Measurements from ENCODE around the gene NR3C2.

Gene NR3C2

GRCh38 chr4:148390311-148390710, 51.9 kb downstream of the NR3C2 start:
- no peak for TF ChIP-seq CTCF (IDR thresholded peaks at IDR 0.05; ENCODE audit: control insufficient read depth, insufficient read depth, low read depth, low read length, missing control alignments)
- no peak overlapping the region for H3K4me3 ChIP-seq (ENCODE audit: control insufficient read depth, low read depth, low read length)
- no peak for DNase-seq (ENCODE audit: low read depth)

GRCh38 chr4:148380291-148380690, 61.9 kb downstream of the NR3C2 start:
- TF ChIP-seq CTCF (IDR thresholded peaks at IDR 0.05; ENCODE audit: control insufficient read depth, insufficient read depth, low read depth, low read length, missing control alignments) = no peak
- DNase-seq (ENCODE audit: low read depth) = no peak
- no peak overlapping the region for H3K4me3 ChIP-seq (ENCODE audit: control insufficient read depth, low read depth, low read length)

- no peak for DNase-seq (ENCODE audit: low read depth)
- TF ChIP-seq CTCF (IDR thresholded peaks at IDR 0.05; ENCODE audit: control insufficient read depth, insufficient read depth, low read depth, low read length, missing control alignments) = no peak
- no peak overlapping the region for H3K4me3 ChIP-seq (ENCODE audit: control insufficient read depth, low read depth, low read length)
Observed at GRCh38 chr4:148376151-148376550, 66.1 kb downstream of the NR3C2 start.

- no peak for TF ChIP-seq CTCF (IDR thresholded peaks at IDR 0.05; ENCODE audit: control insufficient read depth, insufficient read depth, low read depth, low read length, missing control alignments)
- no peak for DNase-seq (ENCODE audit: low read depth)
- no peak overlapping the region for H3K4me3 ChIP-seq (ENCODE audit: control insufficient read depth, low read depth, low read length)
Observed at GRCh38 chr4:148375584-148375983, 66.6 kb downstream of the NR3C2 start.

GRCh38 chr4:148373093-148373492, 69.1 kb downstream of the NR3C2 start:
- H3K4me3 ChIP-seq (ENCODE audit: control insufficient read depth, low read depth, low read length) = no peak overlapping the region
- no peak for DNase-seq (ENCODE audit: low read depth)
- no peak for TF ChIP-seq CTCF (IDR thresholded peaks at IDR 0.05; ENCODE audit: control insufficient read depth, insufficient read depth, low read depth, low read length, missing control alignments)

GRCh38 chr4:148369919-148370318, 72.3 kb downstream of the NR3C2 start:
- no peak for TF ChIP-seq CTCF (IDR thresholded peaks at IDR 0.05; ENCODE audit: control insufficient read depth, insufficient read depth, low read depth, low read length, missing control alignments)
- H3K4me3 ChIP-seq (ENCODE audit: control insufficient read depth, low read depth, low read length) = no peak overlapping the region
- no peak for DNase-seq (ENCODE audit: low read depth)

- TF ChIP-seq CTCF (IDR thresholded peaks at IDR 0.05; ENCODE audit: control insufficient read depth, insufficient read depth, low read depth, low read length, missing control alignments) = no peak
- no peak overlapping the region for H3K4me3 ChIP-seq (ENCODE audit: control insufficient read depth, low read depth, low read length)
- no peak for DNase-seq (ENCODE audit: low read depth)
Observed at GRCh38 chr4:148367756-148368155, 74.5 kb downstream of the NR3C2 start.
